Type B pancreatic cell (in vitro differentiated cells): ENCODE data around the gene TXN2. TPM values are rescaled to one million over a fixed set of nuclear protein-coding genes. Genes with fewer than 3 reads are reported as not detected.
A peak's percentile ranks its signal among the peaks of the same experiment; 100 is the strongest.

ENCODE experiments used
- DNase-seq: peaks from one replicate; pipeline ENCODE4 v3.0.0; 2021; ENCODE audit warnings: mixed read lengths; ENCODE audit not compliant: unreplicated experiment; ENCODE audit errors: extremely low spot score
- H3K27ac Mint-ChIP-seq: 2 replicates; pipeline ENCODE4 v1.8.0; 2021; ENCODE audit warnings: mild to moderate bottlenecking, mixed read lengths
- H3K27me3 Mint-ChIP-seq: 2 replicates; pipeline ENCODE4 v1.8.0; 2021; ENCODE audit warnings: mixed read lengths
- H3K36me3 Mint-ChIP-seq: 2 replicates; pipeline ENCODE4 v1.8.0; 2021; ENCODE audit warnings: mixed read lengths
- H3K4me1 Mint-ChIP-seq: one replicate; pipeline ENCODE4 v1.8.0; 2021; ENCODE audit warnings: mixed read lengths; ENCODE audit not compliant: unreplicated experiment
- H3K4me3 Mint-ChIP-seq: 2 replicates; pipeline ENCODE4 v1.8.0; 2021; ENCODE audit warnings: mild to moderate bottlenecking, mixed read lengths
- H3K9me3 Mint-ChIP-seq: 2 replicates; pipeline ENCODE4 v1.8.0; 2021; ENCODE audit warnings: mixed read lengths
- CTCF ChIP-seq: fragments of 200-600 bp; sonication (generic); conservative IDR thresholded peaks from 2 replicates; pipeline ENCODE4 v1.5.0; 2021; ENCODE audit warnings: antibody characterized with exemption, mild to moderate bottlenecking
- total RNA-seq: library from RNA; stranded (reverse); gene quantifications from 2 replicates; pipeline ENCODE4 v1.2.1, GENCODE V29; 2021; ENCODE audit warnings: low replicate concordance

The TXN2 gene
- total RNA-seq, 1 donor from 2014 or later: 73.4 TPM

DNA sequence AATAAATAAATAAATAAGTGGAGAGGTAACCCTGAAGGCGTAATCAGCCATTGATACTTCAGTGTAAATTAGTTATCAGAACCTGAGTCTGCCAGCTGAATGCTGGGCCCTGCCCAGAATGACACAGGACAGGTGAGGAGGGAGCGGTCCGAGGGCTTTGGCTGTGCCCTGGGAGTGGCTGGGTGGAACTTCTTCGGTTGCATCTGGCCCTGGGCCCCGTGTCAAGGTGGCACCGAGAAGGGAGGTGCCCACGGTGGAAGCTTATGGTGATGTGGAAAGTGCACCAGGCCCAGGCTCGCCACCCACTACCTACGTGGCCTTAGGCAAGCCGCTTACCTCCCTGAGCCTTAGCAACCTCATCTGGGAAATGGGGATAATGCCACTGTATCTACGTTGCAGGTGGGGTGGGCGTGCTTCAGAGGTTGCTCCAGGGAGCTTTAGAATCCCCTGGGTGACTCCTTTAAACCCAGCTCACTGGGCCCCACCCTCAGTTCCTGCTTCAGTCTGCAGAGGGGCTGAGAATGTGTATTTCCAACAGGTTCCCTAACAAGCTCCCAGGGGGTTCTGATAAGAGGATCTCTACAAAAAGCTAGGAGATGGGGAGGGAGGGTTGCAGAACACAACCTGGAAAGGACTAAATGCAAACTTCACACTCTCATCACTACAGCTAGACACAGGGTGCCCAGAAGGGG, 38.8 kb downstream of the TXN2 start:
- no peak for DNase-seq
- Mint-ChIP-seq H3K27ac (no peak overlapping the region), H3K9me3 (no peaks in the 10 kb centered on the region), H3K4me1 (peaks cover 11% of the 10 kb centered on the region), H3K27me3 (no peaks in the 10 kb centered on the region), H3K4me3 (no peak overlapping the region), H3K36me3 (no peaks in the 10 kb centered on the region)
- TF ChIP-seq CTCF: no peak

GRCh38 chr22:36440429-36441002, 40.9 kb downstream of the TXN2 start:
- no peak for DNase-seq
- peaks cover 18% of the 10 kb centered on the region for H3K4me1 Mint-ChIP-seq
- no peaks in the 10 kb centered on the region for H3K36me3 Mint-ChIP-seq
- TF ChIP-seq CTCF: no peak
- no peak overlapping the region for H3K4me3 Mint-ChIP-seq
- H3K9me3 Mint-ChIP-seq: no peaks in the 10 kb centered on the region
- no peak overlapping the region for H3K27ac Mint-ChIP-seq
- H3K27me3 Mint-ChIP-seq: no peaks in the 10 kb centered on the region

GRCh38 chr22:36439481-36440271, 41.8 kb downstream of the TXN2 start:
- H3K4me1 Mint-ChIP-seq: peaks cover 21% of the 10 kb centered on the region
- H3K36me3 Mint-ChIP-seq: no peaks in the 10 kb centered on the region
- peak overlapping the region; percentile 19 for H3K27ac Mint-ChIP-seq
- no peaks in the 10 kb centered on the region for H3K27me3 Mint-ChIP-seq
- H3K9me3 Mint-ChIP-seq: no peaks in the 10 kb centered on the region
- H3K4me3 Mint-ChIP-seq: no peak overlapping the region
- TF ChIP-seq CTCF: no peak
- DNase-seq: no peak

DNA sequence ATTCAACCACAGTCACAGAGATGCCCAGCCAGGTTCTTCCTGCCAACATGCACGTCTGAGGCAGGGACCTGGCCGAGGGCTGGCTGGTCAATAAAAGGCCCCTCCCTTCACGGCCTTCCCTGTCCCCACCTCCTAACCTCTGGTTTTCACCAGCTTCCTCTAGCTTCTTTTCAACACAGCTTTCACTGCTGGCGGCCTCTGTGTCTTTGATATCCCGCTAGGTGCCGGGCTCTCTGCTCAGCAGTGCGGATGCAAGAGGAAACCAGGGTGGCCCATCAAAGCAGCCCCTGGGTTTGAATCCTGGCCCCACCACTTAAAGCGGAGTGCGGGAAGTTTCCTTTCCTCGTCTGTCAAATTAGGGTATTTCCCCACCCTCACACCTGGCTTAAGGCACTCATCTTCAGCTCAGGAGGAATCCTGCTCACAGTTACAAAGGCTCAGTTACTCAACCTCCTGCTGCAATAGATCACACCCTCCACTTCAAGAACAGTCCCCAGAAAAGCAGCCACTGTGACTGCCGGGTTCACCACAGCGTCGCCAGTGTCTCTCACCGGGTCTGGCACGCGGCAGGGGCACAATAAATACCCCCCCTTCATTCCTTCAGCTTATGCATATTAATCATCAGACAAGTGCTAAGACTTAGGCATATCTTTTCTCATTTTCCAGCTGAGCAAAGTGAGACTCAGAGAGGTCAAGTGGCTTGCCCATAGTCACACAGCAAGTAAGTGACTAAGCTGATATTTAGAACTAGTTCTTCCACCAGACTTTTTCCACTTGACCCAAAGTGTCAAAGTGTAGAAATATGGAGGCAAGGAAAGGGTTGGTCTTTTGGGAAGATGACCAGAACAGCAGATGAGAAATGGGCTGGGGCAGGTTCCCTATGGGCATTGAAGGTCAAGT, 45.7 kb downstream of the TXN2 start:
- H3K27ac Mint-ChIP-seq: peak overlapping the region; percentile 70
- H3K27me3 Mint-ChIP-seq: no peaks in the 10 kb centered on the region
- H3K4me3 Mint-ChIP-seq: no peak overlapping the region
- no peaks in the 10 kb centered on the region for H3K36me3 Mint-ChIP-seq
- DNase-seq: no peak
- TF ChIP-seq CTCF: no peak
- no peaks in the 10 kb centered on the region for H3K9me3 Mint-ChIP-seq
- peaks cover 39% of the 10 kb centered on the region for H3K4me1 Mint-ChIP-seq
